Erythroblast (primary cell): ENCODE data around the gene PAX3.

ENCODE experiments used
- GATA1 ChIP-seq: IDR thresholded peaks from 2 replicates; pipeline ENCODE4 v1.6.1; 2011; ENCODE audit warnings: low read depth, mild to moderate bottlenecking, control low read depth, low read length, moderate library complexity
- POLR2A ChIP-seq: IDR thresholded peaks from 2 replicates; pipeline ENCODE4 v1.6.1; 2011; ENCODE audit warnings: mild to moderate bottlenecking, low read length

DNA sequence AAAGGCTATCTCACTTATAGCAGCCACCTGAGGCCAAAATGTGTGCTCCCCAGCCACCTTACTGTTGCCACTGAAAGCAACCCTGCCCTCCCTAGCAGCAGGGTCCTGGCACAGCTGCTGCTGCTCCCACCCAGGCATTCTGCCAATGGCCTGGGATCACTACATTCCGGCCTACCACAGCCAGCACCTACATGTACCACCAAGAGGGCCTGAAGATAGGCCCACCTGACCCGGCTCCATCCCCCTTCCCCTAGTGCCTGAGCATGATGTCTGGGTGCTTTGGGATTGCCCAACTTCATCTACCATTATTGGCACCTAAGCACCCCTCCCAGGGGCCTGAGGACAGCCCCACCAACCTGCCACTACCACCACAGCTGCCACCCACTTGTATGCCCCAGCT is 34.6 kb upstream of the PAX3 start:
- TF ChIP-seq POLR2A (no peak), GATA1 (no peak)
